CD4-positive, alpha-beta T cell treated with Interleukin-2 at 100 ng/mL for 4 hours (primary cell): ENCODE results near the gene RBMXL3.
"Not testable (repeated sequence)": the region's sequence is repeated elsewhere in the genome, so short reads cannot be mapped to it uniquely, and the experiment has no call there.

Source experiments
- DNase-seq: peaks from one replicate; pipeline ENCODE4 v3.0.0-alpha.2; 2020; ENCODE audit warnings: low spot score

Gene RBMXL3

DNA sequence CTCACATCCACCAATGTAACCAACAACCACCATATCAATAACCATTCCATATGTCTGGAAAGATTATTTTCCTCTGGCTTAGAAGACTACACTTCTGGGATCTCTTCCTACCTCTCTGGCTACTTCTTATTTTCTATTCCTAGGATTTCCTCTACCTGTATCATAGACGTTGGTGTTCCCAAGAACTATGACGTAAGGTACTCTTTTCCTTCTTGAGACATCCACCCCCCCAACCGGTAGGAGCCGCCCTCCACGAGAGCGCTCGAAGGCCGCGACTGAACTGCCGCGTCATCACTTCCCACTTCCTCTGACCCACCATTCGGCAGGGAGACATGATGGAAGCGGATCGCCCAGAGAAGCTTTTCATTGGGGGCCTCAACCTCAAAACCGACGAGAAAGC is at the start of gene RBMXL3:
TSS of gene RBMXL3 (plus strand) at position 301 of the 400 bp plus-strand sequence. CDS start at position 333, 32 bp downstream.
- DNase-seq = no peak

DNA sequence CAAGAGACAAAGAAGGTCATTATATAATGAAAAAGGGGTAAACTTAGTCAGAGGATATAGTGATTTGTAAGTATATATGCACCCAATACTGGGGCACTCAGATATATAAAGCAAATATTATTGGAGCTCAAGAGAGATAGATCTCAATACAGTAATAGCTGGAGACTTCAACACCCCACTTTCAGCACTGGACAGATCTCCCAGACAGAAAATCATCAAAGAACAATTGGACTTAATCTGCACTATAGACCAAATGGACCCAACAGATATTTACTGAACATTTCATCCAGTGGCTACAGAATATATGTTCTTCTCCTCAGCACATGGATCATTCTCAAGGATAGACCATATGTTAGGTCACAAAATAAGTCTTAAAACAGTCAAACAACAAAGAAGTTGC is 47.2 kb upstream of the RBMXL3 start:
- DNase-seq = no peak

DNA sequence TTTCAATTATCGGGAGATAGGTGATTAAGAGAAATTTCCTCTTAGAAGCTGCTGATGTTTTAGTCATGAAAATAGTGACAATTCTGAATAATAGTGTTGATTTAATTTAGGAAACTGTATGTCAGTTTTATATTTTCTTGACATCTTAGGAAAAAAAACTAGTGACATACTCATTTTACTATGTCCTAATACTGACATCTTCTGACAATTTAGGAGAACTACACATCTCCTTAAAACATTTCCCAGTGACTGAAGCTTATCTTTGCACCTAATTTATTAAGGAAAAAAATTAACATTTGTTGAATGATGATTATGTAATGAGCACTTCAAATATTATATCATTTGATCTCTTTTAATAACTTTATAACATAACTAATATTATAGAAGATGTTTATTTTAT is 42.0 kb upstream of the RBMXL3 start:
- no peak for DNase-seq

DNA sequence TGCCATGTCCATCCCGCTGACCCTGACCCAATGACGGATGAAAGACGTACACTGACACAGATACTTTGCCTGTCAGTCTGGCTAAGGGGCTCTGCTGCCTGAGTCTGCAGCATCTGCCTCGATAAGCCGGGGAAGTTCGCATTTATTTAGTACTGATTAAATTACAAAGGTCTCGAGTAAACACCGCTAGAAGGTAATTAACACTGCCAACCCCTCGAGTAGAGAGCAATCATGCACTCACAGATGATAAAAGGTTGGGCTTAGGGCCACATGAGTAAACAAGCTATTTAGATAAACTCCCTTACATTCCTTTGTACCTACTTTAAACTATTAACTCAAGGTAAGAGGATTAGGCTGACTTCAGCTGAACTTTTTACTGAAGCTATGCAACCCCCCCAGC is 16.0 kb upstream of the RBMXL3 start:
- DNase-seq = no peak

DNA sequence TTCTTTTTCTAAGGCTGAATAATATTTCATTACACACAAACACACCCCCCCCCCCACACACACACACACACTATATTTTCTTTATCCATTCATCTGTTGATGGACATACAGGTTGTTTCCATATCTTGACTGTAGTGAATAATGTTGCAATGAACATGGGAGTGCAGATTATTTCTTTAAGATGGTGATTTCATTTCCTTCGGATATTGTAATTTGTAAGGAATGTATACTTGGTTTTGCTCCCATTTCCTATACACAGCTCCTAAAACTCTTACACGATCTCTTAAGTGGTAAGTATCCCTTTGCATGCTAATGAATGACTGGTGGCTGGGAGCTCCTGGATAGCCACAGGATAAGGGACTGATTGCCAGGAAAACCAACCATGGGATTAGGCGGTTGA is 14.7 kb upstream of the RBMXL3 start:
- no peak for DNase-seq

DNA sequence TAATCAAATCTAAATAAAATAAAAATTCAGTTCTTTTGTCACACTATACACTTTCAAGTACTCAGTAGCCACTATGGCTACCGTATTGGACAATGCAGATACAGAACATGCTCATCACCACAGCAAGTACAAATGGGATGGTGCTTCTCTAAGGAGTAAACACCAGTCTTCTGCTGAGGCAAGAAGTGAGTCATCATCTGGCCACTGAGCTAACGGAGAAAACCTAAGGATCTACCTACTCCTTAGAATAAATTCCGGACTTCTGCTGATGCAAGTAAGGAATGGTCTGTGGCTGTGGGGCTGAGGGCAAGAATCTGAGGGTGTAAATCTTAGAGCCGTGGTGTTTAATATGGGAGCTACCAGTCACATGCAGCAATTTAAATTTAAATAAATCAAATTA is 11.3 kb upstream of the RBMXL3 start:
- no peak for DNase-seq

DNA sequence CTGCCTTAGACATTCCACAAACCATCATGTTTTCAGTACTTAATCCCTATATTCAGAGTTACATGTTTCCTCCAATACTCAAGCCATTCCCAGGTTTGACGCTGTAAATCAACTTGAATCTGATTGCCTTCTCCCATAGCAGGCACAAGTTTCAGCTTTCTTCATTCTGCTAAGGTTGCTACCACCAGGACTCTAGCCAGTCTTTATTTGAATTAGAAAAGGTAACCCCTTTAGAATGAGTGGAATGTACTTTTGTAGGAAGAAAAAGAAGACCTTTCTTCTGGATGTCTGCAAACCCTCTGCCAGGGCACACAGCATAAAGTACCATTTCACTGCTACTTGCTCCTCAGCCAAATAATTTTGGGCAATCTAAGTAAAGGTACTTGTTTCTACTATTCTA is 10.7 kb upstream of the RBMXL3 start:
- no peak for DNase-seq

DNA sequence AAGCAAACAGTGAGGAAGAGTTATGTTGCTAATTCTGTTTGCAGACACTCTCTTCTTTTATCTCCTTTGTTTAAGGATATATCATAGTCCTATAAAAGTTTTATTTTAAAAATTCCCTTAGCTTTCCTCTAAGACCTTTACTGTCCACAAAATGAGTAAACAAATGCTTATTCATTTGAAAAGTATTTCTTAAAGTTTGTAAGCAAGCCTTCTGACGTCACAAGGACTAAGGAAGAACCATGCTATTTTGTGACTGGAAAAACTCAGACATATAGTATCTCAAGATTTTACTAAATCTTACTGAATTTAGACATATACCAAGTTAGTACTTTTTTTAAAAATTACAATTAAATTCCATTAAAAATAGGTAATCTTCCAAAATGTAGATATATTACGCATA is 5.2 kb upstream of the RBMXL3 start:
- DNase-seq = no peak

DNA sequence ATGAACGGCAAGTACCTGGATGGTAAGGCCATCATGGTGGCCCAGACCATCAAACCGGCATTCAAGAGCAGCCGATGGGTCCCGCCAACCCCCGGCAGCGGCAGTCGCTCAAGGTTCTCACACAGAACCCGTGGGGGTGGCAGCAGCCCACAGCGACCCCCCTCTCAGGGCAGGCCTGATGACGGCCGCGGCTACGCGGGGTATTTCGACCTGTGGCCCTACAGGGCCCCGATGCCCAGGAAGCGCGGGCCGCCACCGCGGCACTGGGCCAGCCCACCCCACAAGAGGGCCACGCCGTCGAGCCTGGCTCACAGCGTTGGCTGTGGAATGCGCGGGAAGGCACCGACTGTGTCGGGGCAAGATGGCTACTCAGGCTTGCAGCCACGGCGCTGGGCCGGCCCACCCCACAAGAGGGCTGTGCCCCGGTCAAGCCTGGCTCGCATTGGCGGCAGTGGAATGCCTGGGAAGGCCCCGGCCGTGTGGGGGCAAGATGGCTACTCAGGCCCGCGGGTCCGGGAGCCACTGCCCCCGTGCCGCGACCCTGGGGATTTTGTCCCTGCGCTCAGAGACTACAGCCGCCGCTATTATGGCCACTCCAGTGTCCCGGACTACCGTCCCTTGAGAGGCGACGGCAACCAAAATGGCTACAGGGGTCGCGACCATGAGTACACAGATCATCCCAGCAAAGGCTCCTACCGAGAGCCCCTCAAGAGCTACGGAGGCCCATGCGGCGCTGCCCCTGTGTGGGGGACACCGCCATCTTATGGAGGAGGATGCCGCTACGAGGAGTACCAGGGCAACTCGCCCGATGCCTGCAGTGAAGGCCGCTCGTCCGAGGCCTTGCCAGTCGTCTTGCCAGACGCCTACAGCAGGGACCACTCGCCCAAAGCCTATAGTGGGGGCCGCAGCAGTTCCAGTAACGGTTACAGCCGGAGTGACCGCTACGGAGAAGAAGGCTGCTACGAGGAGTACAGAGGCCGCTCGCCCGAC is 731 bp downstream of the RBMXL3 start:
- no peak for DNase-seq

DNA sequence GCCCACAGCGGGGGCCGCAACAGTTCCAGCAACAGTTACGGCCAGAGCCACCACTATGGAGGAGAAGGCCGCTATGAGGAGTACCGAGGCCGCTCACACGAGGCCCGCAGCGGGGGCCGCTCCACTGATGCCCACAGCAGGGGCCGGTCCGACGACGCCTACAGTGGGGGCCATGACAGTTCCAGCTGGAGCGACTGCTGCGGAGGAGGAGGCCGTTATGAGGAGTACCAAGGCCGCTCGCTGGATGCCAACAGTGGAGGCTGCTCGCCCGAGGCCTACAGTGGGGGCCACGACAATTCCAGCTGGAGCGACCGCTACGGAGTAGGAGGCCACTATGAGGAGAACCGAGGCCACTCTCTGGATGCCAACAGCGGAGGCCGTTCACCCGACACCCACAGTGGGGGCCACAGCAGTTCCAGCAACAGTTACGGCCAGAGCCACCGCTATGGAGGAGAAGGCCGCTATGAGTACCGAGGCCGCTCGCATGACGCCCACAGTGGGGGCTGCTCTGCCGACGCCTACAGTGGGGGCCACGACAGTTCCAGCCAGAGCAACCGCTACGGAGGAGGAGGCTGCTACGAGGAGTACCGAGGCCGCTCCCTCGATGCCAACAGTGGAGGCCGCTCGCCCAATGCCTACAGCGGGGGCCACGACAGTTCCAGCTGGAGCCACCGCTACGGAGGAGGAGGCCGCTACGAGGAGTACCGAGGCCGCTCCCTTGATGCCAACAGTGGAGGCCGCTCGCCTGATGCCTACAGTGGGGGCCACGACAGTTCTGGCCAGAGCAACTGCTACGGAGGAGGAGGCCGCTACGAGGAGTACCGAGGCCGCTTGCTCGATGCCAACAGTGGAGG is 1.7 kb downstream of the RBMXL3 start:
- DNase-seq = no peak

DNA sequence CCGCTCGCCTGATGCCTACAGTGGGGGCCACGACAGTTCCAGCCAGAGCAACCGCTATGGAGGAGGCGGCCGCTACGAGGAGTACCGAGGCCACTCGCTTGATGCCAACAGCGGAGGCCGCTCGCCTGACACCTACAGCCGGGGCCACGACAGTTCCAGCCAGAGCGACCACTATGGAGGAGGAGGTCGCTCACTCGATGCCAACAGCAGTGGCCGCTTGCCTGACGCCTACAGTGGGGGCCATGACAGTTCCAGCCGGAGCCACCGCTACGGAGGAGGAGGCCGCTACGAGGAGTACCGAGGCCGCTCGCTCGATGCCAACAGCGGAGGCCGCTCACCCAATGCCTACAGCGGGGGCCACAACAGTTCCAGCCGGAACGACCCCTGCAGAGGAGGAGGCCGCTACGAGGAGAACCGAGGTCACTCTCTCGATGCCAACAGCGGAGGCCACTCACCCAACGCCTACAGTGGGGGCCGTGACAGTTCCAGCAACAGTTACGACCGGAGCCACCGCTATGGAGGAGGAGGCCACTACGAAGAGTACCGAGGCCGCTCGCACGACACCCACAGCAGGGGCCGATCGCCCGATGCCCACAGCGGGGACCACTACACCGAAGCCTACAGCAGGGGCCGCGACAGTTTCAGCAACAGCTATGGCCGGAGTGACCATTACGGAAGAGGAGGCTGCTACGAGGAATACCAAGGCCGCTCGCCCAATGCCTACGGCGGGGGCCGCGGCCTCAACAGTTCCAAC is 2.5 kb downstream of the RBMXL3 start:
- DNase-seq = no peak

DNA sequence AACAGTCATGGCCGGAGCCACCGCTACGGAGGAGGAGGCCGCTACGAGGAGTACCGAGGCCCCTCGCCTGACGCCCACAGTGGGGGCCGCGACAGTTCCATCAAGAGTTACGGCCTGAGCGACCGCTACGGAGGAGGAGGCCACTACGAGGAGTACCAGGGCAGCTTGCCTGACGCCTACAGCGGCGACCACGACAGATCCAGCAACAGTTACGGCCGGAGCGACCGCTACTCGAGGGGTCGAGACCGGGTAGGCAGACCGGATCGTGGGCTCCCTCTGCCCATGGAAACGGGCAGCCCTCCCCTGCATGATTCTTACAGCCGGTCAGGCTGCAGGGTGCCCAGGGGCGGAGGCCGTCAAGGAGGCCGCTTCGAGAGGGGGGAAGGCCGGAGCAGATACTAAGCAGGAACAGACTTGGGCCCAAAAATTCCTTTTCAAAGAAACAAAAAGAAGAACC is 3.1 kb downstream of the RBMXL3 start:
- no peak for DNase-seq

DNA sequence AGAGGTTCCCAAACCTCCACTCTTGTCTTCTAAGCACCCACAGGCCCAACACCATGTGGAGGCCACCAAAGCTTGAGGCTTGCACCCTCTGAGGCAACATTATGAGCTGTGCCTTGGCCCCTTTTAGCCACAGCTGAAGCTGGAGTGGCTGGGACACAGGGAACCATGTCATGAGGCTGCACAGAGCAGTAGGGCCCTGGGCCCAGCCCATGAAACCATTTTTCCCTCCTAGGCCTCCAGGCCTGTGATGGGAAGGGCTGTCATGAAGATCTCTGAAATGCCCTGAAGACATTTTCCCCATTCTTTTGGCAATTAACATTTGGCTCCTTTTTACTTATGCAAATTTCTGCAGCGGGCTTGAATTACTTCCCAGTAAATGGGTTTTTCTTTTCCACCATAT is 14.8 kb downstream of the RBMXL3 start:
- no peak for DNase-seq

DNA sequence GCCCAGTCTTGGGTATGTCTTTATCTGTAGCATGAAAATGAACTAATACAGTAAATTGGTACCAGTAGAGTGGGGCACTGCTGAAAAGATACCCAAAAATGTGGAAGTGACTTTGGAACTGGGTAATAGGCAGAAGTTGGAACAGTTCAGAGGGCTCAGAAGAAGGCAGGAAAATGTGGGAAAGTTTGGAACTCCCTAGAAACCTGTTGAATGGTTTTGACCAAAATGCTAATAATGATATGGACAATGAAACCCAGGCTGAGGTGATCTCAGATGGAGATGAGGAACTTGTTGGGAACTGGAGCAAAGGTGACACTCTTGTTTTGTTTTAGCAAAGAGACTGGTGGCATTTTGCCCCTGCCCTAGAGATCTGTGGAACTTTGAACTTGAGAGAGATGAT is 20.3 kb downstream of the RBMXL3 start:
- not testable (repeated sequence) for DNase-seq

DNA sequence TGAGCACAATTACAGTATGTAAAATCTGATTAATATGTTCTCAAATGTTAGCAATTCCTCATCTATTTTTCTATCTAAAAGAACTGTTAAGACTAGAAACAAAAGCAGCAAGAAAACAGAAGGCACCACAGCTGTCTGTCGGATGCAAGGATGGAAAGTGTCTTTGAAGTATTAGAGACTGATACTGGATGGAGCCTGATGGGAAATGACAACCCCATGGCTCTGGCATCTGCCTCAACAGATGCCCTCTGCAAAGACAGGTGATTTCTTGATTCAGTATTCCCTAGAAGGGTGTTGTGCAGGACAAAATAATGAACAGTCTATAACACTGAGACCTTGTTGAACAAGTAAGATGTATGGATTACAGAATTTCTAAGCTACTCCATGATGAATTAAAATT is 24.9 kb downstream of the RBMXL3 start:
- no peak for DNase-seq

DNA sequence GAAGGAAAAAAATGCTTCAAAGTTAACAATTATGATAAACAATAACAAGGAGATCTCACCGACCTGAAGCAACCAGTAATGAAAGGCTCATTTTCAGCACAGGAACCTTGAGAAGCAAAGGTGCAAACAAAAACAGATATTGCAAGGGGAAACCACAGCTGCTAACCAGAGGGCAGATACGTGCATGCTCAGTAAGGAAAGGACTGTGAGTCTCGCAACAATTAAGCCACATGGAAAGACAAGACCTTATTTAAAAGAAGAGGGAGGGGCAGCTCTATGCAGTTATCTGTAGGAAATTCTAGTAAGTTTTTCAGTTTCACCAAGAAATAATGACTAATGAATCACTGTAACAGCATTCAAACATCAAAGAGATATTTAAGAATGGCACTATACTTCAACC is 25.4 kb downstream of the RBMXL3 start:
- no peak for DNase-seq

DNA sequence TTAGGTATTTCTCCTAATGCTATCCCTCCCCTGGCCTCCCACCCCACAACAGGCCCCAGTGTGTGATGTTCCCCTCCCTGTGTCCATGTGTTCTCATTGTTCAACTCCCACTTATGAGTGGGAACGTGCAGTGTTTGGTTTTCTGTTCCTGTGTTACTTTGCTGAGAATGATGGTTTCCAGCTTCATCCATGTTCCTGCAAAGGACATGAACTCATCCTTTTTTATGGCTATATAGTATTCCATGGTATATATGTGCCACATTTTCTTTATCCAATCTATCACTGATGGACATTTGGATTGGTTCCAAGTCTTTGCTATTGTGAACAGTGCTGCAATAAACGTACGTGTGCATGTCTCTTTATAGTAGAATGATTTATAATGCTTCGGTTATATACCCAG is 28.1 kb downstream of the RBMXL3 start:
- DNase-seq = not testable (repeated sequence)

DNA sequence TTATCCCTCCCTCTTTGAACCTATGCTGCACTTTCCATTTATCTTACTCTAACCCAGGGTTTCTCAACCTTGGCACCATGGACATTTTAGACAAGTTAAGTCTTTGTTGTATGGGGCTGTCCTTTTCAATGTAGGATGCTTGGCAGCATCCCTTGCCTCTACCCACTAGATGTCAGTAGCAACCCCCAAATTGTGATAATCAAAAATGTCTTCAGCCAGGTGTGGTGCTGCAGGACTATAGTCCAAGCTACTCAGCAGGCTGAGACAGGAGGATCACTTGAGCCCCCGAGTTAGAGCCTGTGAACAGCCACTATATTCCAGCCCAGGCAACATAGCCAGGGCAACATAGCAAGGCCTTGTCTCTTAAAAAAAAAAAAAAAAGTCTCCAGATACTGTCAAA is 37.7 kb downstream of the RBMXL3 start:
- no peak for DNase-seq

DNA sequence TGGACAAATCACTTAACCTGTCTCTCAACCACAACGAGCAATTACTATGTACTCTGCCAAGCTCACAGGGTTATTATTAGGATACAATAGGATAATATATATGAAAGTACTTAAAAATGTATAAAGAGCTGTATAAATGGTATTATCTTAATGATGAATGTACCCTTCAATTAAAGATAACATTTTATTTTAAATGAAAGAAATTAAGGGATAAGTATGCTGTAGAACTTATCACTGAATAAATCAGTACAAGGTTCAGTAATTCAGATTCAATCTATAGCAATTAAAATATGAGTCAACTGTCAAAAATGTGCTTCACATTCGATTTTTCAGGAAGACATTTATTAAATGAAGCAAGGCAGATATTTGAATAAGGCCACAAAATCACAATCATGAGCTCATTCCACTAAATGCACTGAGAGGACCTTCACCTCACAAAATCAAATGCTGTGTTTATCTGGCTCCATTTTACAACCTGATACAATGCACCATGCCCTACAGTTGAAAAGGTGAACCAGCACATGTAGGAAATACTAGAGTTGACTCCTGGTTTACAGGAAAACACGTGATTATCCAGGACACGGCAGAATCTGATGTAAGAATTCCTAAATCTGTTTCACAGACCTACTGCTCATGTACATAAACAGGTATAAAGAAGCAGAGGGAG is 40.3 kb downstream of the RBMXL3 start:
- no peak for DNase-seq

DNA sequence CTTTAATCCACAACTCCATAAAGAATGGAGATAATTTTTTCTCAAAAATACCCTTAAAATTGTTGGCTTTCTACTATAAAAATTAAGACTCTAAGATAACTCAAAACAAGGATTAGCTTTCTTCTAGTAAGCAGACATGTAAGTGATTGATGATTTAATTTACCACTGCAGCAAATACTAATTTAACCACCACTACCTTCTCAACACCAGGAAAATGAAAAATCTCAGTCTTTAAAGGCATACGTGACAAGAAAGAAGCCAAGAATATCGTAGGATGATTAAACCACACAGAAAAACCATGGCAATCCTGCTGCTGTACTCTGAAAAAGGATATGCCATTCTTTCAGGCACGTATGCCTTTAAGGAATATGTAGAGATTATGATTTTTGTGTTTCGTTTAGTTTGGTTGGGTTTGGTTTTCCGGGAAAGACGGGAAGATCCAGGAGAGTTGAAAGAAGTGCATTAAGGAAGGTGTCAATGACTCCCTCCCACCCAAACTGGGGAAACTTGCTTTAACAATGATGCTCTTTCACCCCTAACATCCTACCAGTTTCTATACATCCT is 43.8 kb downstream of the RBMXL3 start:
- DNase-seq = no peak
